ENCODE measurements around the gene SRPK1.

DNA sequence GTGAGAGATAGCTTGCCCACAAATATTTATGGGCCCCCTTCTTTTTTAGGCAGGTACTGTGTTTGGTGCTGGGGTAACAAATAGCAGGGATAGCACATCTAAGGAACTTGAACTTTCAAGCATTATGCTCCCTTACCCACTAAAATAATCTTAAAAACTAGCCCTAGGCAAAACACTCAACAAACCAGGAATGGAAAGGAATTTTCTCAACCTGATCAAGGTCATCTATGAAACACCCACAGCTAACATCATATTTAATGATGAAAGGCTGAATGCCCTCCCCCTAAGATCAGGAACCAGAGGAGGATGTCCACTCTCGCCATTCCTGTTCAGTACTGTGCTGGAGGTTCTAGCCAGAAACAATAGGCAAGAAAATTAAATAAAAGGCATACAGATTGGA is 8.7 kb upstream of the SRPK1 start:
- TF ChIP-seq EZH2 (optimal IDR thresholded peaks at IDR 0.05; ENCODE audit: low read depth, low read length) (no peak), CTCF (IDR thresholded peaks at IDR 0.05; ENCODE audit: low read length) (no peak)
